Ramos (cell line): ENCODE measurements around the gene MASP2.
"Not testable (repeated sequence)": the region's sequence is repeated elsewhere in the genome, so short reads cannot be mapped to it uniquely, and the experiment has no call there.

Experiments
- in situ Hi-C: fragments of 300-500 bp; cut with MboI; formaldehyde crosslinking; loops from one replicate; pipeline ENCODE4 v1.14.3; 2022; ENCODE audit warnings: low sequenced_read_pairs; ENCODE audit not compliant: unreplicated experiment

MASP2 gene

DNA sequence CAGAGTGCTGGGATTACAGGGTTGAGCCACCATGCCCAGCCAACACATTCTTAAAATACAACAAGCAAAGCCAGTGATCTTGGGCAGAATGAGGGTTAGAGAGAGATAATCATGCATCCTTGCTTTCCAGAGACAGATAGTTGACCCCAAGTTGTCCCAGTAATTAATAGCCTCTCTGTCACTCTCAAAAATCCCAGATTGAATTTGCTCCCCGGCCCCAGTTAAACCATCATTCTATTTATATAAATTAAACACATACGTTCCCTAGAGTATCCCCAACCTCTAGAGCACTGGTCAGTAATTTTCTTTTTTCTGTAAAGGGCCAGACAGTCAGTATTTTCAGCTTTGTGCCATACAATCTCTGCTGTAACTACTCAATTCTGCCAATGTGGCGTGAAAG is 50.9 kb downstream of the MASP2 start:
- in situ Hi-C loops = no loop called here

GRCh38 chr1:10992864-10993263 is 54.2 kb downstream of the MASP2 start:
- in situ Hi-C loops = no loop called here

DNA sequence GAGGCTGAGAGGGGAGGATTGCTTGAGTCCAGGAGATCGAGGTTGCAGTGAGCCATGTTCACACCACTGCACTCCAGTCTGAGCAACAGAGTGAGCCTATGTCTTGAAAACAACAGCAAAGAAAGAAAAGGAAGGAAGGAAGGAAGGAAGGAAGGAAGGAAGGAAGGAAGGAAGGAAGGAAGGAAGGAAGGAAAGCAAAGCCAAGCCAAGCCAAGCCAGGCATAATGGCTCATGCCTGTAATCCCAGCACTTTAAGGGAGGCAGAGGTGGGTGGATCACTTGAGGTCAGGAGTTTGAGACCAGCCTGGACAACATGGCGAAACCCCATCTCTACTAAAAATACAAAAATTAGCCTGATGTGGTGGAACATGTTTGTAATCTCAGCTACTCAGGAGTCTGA is 55.0 kb downstream of the MASP2 start:
- in situ Hi-C loops = not testable (repeated sequence)

DNA sequence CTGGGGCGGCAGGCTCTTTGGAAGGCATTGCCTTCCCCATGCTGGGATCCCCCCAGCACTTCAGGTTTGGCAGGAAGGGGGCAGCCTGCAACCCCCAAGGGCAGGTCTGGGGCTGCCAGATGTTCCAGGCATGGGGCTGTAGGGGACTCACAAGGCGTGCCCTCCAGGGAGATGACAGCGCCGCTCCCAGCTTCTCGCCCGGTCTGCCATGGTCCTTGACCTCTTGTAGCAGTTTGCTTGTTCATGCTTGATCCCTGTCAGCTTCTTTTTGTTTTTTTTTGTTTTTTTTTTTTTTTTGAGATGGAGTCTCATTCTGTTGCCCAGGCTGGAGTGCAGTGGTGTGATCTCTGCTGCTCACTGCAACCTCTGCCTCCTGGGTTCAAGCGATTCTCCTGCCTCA is 56.2 kb downstream of the MASP2 start:
- in situ Hi-C loops = no loop called here

GRCh38 chr1:10989920-10990516 is 57.0 kb downstream of the MASP2 start:
- in situ Hi-C loops = not testable (repeated sequence)

GRCh38 chr1:10989095-10989494 is 57.9 kb downstream of the MASP2 start:
- in situ Hi-C loops = no loop called here

- in situ Hi-C loops = no loop called here
Measured at GRCh38 chr1:10987840-10988417, 59.1 kb downstream of the MASP2 start.

DNA sequence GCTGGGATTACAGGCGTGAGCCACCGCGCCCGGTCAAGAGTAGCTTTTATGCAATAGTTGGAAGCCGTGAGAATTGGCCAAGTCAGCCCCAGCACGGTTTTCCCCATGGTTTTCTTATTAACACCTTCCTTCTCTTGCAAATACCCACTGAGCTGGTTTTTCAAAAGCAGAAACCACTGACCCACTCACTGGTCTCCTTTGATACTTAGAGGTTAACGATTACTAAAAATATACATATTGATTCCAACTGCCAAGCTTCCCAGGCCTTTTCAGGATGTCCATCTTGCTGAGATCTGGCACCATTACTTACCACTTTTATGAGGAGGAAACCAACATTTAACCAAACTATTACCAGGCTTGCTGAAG is 60.5 kb downstream of the MASP2 start:
- in situ Hi-C loops = no loop called here

DNA sequence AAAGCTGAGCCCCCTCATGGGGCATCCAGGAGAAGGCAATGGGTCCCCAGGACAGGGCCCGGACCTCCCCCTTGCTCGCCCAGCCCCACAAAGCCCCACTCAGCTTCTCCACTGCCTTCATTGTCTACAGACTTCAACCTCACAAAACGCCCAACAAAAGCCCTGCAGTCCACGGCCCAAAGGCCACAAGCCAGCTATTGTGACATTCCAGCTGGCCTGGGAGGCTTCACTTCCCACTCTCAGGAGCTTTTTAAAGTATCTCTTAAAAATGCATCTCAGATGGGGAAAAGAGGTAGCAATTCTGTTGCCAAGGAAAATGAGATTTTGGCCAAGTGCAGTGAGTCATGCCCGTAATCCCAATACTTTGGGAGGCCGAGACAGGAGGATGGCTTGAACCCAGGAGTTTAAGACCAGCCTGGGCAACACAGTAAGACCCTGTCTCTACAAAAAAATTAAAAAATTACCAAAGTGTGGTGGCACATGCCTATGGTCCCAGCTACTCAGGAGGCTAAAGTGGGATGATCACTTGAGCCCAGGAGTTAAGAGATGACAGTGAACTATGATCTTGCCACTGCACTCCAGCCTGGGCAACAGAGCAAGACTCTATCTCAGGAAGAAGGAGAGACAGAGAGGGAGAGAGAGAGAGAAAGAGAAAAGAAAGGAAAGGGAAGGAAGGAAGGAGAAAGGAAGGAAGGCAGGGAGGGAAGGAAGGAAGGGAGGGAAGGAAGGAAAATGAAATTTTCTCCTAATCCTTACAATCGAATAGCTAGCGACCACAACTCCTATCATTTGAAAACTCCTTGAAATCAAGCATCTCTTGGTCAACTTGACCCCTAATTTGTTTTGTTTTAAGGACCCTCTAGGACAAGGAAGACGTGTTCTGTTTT is 66.0 kb downstream of the MASP2 start:
- in situ Hi-C loops = no loop called here

DNA sequence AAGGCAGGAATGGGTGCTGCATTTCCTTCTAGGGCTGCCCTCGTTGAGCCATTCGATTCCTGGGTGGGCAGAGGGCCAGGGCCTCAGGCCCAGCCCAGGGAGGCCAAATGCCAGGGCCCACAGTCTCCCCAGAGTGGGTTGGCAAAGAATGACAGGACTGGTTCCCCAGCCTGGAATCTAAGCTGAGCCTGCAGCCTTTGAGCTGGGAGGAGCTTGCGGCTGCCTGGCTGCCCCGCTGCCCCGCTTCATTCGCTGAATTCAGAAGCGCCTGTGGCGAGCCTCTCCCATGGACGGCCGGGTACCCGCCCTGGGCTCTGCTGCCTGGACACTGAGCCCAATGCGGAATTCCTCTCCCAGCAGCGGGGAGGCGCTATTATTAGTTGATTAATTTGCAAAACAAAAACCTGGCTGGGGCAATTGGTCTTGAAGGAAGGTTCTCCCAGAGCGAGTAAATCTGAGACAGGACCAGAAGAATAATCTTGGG is 66.9 kb downstream of the MASP2 start:
- in situ Hi-C loops = no loop called here

DNA sequence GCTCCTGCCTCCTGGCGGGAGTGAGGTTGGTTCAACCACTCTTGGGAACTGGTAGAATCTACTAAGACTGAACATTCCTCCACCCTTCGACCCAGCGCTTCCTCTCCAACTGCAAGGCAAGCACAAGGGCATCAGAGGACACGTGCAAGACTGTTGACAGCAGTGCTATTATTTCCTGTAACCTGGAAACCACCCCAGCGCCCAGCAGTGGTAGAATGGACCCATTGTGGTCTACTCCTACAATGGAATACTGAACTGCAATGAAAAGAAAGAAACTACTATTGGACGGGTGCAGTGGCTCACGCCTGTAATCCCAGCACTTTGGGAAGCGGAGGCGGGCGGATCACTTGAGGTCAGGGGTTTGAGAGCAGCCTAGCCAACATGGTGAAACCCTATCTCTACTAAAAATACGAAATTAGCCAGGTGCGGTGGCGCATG is 67.5 kb downstream of the MASP2 start:
- in situ Hi-C loops = no loop called here

- in situ Hi-C loops = no loop called here
Measured at GRCh38 chr1:10978719-10979118, 68.3 kb downstream of the MASP2 start.
